Measurements from ENCODE around the gene MYZAP. TPM values are rescaled to one million over a fixed set of nuclear protein-coding genes. Genes with fewer than 3 reads are reported as not detected.

Gene MYZAP
- total and polyA plus RNA-seq, 2 of the 8 experiments (the other 6 are each of a cell fraction or from before 2014, with no cell fraction given): 0.41 to 0.65 TPM

DNA sequence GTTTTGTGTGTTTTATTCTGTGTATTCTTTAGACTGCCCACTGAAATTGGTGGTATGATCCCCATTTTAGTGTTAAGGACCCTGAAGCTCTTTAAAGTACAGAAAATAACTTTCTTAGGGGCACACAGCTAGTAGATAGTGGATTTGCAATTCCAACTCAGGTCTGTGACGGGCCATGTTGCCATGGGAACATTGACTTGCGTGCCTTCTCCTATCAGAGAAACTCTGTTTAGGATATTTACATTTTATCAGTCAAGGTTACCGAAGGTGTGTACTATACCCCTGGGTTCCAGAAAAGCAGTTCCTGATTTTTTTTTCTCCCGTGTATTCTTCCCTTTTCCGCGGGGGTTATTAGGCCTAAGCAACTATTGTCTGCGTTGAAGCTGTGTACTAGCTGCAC, 19.4 kb downstream of the MYZAP start:
- Histone ChIP-seq H3K23ac (ENCODE audit: insufficient read length) (no peak overlapping the region), H3K4ac (replicated peaks; ENCODE audit: insufficient read length, low read depth, low read length) (no peak overlapping the region), H3K27me3 (replicated peaks in 1 of 4; ENCODE audit: control insufficient read depth in 3 of 4, extremely low read depth in 1 of 4, insufficient read depth in 3 of 4, low read length in 3 of 4) (peaks cover 0 to 2% (median 0%) of the 10 kb centered on the region in 4 experiments; a peak in 1 of 7 replicates), H3K4me3 (ENCODE audit: extremely low read depth in 1 of 4, insufficient read depth in 2 of 4, low read depth in 3 of 4, low read length in 4 of 4) (no peak overlapping the region), H2BK20ac (ENCODE audit: low read length) (no peak overlapping the region), H4K5ac (ENCODE audit: insufficient read length, low read depth, low read length) (no peak overlapping the region), H2BK15ac (ENCODE audit: low read length) (no peak overlapping the region), H4K91ac (replicated peaks; ENCODE audit: insufficient read length, low read length) (no peak overlapping the region), H4K8ac (ENCODE audit: extremely low read depth, insufficient read depth, low read length) (no peak overlapping the region), H3K79me2 (ENCODE audit: control insufficient read depth in 1 of 2, insufficient read depth in 2 of 2, low read length in 2 of 2) (no peaks in the 10 kb centered on the region), H2AK5ac (ENCODE audit: low read depth, low read length) (no peak overlapping the region), H3K4me1 (replicated peaks in 1 of 4; ENCODE audit: control insufficient read depth in 3 of 4, insufficient read depth in 4 of 4, low read length in 3 of 4) (no peaks in the 10 kb centered on the region; a peak in 2 of 7 replicates), H4K20me1 (replicated peaks in 1 of 2; ENCODE audit: control insufficient read depth in 1 of 2, insufficient read depth in 2 of 2, low read length in 2 of 2) (no peaks in the 10 kb centered on the region), H2BK120ac (replicated peaks; ENCODE audit: low read depth, low read length) (no peak overlapping the region), H3K18ac (ENCODE audit: extremely low read depth, low read length) (no peak overlapping the region), H3K14ac (ENCODE audit: insufficient read length) (no peak overlapping the region), H3K56ac (replicated peaks; ENCODE audit: insufficient read length, low read depth, low read length) (no peak overlapping the region), H3K9me3 (ENCODE audit: insufficient read depth in 2 of 2, low read depth in 1 of 2, low read length in 1 of 2) (no peaks in the 10 kb centered on the region), H3K4me2 (ENCODE audit: insufficient read depth in 1 of 2, low read depth in 2 of 2, low read length in 2 of 2) (no peak overlapping the region), H3K79me1 (ENCODE audit: low read depth, low read length) (no peaks in the 10 kb centered on the region), H3K36me3 (ENCODE audit: control insufficient read depth in 2 of 4, insufficient read depth in 4 of 4, low read length in 3 of 4) (no peaks in the 10 kb centered on the region), H2BK5ac (ENCODE audit: low read depth, low read length) (no peak overlapping the region), H3K23me2 (ENCODE audit: low read depth, low read length) (no peaks in the 10 kb centered on the region), H2AFZ (ENCODE audit: low read length) (no peak overlapping the region), H3K27ac (ENCODE audit: low read depth, low read length) (no peak overlapping the region), H2BK12ac (ENCODE audit: low read depth, low read length) (no peak overlapping the region), H3K9ac (replicated peaks in 1 of 4; ENCODE audit: extremely low read depth in 1 of 4, low read depth in 3 of 4, low read length in 3 of 4) (no peak overlapping the region)
- no peak for TF ChIP-seq CTCF (IDR thresholded peaks at IDR 0.05; ENCODE audit: control extremely low read depth in 1 of 3, insufficient read depth in 1 of 3, low read depth in 1 of 3, low read length in 3 of 3)
- DNase-seq (ENCODE audit: low read depth in 1 of 2, low spot score in 2 of 2): no peak
- FAIRE-seq: no peak
- WGBS, 2 experiments (ENCODE audit: extremely low coverage in 1 of 2, insufficient coverage in 1 of 2, insufficient read length in 1 of 2, insufficient replicate concordance in 2 of 2, low coverage in 1 of 2, low lambda C conversion rate in 2 of 2, missing lambda C conversion rate in 1 of 2): 93% methylated on average over 7 of the region's 7 CpGs; no CpG with 5 or more reads in 1 of the 2 experiments
- ChIA-PET POLR2A (ENCODE audit: partially characterized antibody) (no interaction called here), CTCF (ENCODE audit: partially characterized antibody) (interaction anchor here (0.8 to 4.0 kb wide), 14 partner anchors 10 to 279 kb away, joined by 3 to 28 read pairs (median 4); no protein-coding TSS in a partner anchor)

Data from H1 (cell line).